GM21515 (cell line): ENCODE measurements around the gene PRSS3.
A peak's percentile ranks its signal among the peaks of the same experiment; 100 is the strongest.
"Not testable (repeated sequence)": the region's sequence is repeated elsewhere in the genome, so short reads cannot be mapped to it uniquely, and the experiment has no call there.

Experiments used
- ATAC-seq: cut with Tn5 transposase; IDR thresholded peaks from one replicate; pipeline ENCODE4 v1.9.1; 2021; ENCODE audit not compliant: unreplicated experiment

PRSS3 gene

GRCh38 chr9:33785914-33786313 lies 9.4 kb upstream of the PRSS3 start:
- no peak for ATAC-seq

- no peak for ATAC-seq
Observed at GRCh38 chr9:33786681-33787080, 8.7 kb upstream of the PRSS3 start.

GRCh38 chr9:33787839-33788238 lies 7.5 kb upstream of the PRSS3 start:
- no peak for ATAC-seq

GRCh38 chr9:33789429-33789828 lies 5.9 kb upstream of the PRSS3 start:
- ATAC-seq = not testable (repeated sequence)

GRCh38 chr9:33791117-33791516 lies 4.2 kb upstream of the PRSS3 start:
- ATAC-seq = no peak

DNA sequence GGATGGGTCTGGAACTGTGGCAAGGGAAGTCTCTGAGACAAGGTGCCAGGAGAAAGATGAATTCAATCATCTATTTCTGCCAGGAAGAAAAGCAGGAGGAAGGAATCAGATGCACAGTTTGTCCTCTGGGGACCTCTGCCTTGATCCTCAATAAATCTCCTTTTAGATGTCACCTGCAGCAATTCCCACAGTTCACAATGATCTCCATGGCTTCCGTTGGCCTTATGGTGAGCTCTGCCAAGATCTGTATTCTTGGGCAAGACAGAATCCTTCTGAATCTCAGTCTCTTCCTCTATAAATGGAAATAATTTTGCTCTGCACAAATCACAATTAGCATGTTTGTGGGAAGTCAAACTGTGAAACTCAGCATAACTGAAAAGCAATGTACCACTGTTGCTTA lies 1.9 kb upstream of the PRSS3 start:
- ATAC-seq = not testable (repeated sequence)

- ATAC-seq = no peak
Observed at GRCh38 chr9:33794560-33794959, 801 bp upstream of the PRSS3 start.

- no peak for ATAC-seq
Observed at GRCh38 chr9:33795819-33796218, 458 bp downstream of the PRSS3 start.

GRCh38 chr9:33796679-33797078 lies 1.3 kb downstream of the PRSS3 start:
- not testable (repeated sequence) for ATAC-seq

DNA sequence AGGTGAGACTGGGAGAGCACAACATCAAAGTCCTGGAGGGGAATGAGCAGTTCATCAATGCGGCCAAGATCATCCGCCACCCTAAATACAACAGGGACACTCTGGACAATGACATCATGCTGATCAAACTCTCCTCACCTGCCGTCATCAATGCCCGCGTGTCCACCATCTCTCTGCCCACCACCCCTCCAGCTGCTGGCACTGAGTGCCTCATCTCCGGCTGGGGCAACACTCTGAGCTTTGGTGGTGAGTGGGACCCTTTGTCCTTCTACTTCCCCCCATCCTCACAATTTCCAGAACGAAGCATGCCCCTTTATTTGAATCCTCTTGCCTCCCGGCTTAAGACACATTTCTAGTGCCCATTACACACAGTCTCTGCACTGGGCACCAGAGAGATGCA lies 2.5 kb downstream of the PRSS3 start:
- ATAC-seq = no peak

- ATAC-seq = no peak
Observed at GRCh38 chr9:33798545-33798944, 3.2 kb downstream of the PRSS3 start.

DNA sequence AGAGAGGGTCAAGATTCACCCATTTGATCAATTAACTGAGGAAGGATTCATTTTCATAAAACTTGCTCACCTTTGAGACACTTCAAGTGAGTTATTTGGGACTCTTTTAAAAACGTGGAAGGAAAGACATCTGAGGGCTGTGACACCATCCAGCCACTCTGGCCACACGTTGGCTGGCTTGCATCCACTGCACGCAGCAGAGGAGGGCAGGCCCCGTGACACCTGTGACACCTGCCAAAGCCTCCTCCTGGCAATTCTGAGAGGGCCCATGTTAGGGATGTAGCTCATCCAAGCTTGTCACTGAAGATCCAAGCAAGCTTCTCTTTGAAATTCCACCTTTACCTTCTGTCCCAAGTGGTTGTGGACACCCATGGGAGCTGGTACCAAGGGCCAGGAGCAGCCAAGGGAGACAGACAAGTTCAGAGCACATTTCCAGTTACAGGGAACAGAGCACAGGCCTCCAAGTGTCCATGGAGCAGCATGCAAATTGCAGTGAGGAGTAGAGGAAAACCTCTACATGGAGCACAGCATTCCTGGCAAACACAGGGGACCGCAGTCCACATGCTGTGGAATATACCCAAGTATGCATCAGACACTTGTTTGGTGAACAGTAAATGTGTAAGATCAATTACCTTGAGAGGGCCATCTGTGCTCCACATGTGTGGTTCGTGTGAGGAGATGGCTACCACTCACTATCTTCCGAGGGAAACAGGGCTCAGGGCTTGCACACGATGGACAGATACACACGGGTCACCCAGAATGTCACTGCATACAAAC lies 4.8 kb downstream of the PRSS3 start:
- ATAC-seq = no peak

- no peak for ATAC-seq
Observed at GRCh38 chr9:33800886-33801285, 5.5 kb downstream of the PRSS3 start.

DNA sequence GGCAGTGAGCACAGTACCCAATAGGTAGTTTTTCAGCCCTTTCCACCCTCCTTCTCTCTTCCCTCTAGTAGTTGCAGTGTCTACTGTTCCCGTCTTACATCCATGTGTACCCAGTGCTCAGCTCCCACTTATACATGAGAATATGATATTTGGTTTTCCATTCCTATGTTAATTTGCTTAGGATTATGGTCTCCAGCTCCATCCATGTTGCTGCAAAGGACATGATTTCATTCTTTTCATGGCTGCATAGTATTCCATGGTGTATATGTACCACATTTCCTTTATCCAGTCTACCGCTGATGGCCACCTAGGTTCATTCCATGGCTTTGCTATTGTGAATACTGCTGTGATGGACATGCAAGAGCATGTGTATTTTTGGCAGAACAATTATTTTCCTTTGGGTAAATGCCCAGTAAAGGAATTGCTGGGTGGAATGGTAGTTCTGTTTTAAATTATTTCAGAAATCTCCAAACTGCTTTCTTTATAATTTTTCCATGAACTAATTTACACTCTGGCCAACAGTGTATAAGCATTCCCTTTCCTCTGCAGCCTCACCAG lies 6.7 kb downstream of the PRSS3 start:
- ATAC-seq = not testable (repeated sequence)

GRCh38 chr9:33804196-33804595 lies 8.8 kb downstream of the PRSS3 start:
- ATAC-seq = not testable (repeated sequence)

- ATAC-seq = not testable (repeated sequence)
Observed at GRCh38 chr9:33807156-33807555, 11.8 kb downstream of the PRSS3 start.

DNA sequence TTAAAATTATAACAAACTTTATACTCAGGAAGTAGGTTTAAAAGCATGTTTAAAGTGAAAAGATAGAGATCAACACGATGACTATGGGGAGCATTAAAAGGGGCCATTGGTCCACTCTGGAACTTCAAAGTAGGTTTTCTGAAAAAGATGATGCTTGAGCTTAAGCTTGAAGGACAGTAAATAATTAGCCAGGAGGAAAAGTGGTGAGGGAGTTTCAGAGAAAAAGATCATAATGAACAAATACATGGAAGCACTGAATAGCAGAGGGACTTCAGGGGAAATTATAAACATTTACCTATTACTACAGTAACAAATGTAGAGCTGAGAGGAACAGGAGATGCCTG lies 13.6 kb downstream of the PRSS3 start:
- not testable (repeated sequence) for ATAC-seq

- no peak for ATAC-seq
Observed at GRCh38 chr9:33809506-33809905, 14.1 kb downstream of the PRSS3 start.

DNA sequence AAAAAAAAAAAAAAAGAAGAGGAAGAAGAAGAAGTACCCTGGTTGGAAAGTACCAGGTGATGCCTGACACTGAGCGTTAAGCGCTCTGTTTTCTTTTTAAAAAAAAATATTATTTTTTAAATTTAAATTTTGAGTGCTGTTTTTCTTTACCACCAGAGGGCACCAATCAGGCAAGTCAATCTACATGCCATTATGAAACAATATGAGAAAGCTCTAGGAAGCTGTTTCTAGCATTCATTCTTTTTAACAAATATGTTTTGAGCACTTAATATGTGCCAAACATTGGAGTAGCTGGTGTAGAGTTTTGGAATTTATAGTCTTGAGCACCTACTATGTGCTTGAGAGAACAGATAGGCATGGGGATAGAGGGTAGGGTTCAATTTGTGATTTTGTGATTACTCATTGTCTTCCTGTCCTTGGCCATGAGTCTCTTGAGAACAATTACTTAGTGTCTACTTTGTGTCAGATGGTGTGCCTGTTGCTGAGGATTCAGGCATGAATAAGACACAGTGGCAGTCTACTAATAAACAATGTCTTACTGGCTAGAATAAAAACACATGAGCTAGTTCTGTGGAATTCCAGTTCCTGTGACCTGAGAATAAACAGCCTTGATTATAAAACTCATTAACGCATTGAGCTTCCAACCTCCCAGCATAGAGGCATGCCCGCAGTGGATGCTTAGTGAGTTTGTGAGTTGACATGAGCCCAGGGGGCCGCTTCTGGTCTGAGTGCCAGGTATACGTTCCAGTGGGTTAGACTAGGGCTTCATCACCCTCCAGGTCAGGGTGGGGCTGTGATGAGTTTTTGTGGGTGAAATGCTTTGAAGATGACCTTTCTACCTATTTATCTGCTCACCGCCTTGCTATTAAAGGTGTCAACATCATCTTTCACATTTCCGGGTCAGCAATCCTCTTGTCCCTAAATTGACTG lies 18.6 kb downstream of the PRSS3 start:
- ATAC-seq = no peak

- ATAC-seq = no peak
Observed at GRCh38 chr9:33815781-33816180, 20.4 kb downstream of the PRSS3 start.

DNA sequence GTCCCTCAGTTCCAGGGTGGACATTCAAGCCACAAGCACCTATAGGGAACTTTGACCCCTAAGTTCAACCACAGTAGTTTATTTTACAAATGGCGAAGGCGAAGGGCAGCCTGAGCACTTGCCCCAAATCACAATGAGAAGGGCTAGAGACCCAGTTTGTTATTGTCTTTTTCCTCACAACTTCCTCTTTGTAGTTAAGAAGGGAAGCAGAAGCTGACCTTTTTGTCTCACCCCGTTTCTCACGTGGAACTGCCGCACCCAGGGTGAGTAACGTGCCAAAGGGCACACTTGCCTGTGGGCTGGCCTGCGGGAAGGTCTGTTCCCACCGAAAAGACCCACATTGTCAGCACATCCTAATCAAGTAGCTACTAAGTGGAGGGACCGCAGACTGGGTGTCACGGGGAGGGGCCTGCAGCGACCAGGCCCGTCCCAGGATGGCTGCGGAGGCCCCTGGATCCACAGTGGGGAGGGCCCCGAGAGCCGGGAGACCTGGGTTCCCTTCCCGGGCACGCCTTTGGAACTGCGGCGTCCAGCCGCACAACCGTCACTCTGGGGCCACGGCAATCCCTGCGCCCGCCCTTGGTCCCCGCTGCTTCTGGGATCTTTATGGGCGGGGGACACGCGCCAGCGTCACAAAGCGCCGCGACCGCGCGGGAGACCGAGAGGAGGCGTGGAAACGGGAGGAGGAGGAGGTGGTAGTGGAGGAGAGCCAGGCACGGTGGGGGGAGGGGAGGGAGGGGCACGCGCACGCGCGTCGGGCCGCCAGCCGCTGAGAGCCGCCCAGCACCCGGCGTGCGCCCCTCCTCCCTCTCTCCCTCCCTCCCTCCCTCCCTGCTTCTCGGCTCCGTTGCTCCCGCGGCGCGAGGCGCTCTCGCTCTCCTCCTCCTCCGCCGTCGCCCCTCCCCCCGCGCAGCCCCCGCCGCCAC lies 21.2 kb downstream of the PRSS3 start, which contains the start of gene UBE2R2:
TSS of gene UBE2R2 (plus strand) at position 834 of the 926 bp plus-strand sequence. CDS start 598 bp downstream, outside the sequence.
- ATAC-seq = peak; percentile 53
